ENCODE data around the gene BCAP29.
"Not testable (repeated sequence)": the region's sequence is repeated elsewhere in the genome, so short reads cannot be mapped to it uniquely, and the experiment has no call there.

BCAP29 gene

DNA sequence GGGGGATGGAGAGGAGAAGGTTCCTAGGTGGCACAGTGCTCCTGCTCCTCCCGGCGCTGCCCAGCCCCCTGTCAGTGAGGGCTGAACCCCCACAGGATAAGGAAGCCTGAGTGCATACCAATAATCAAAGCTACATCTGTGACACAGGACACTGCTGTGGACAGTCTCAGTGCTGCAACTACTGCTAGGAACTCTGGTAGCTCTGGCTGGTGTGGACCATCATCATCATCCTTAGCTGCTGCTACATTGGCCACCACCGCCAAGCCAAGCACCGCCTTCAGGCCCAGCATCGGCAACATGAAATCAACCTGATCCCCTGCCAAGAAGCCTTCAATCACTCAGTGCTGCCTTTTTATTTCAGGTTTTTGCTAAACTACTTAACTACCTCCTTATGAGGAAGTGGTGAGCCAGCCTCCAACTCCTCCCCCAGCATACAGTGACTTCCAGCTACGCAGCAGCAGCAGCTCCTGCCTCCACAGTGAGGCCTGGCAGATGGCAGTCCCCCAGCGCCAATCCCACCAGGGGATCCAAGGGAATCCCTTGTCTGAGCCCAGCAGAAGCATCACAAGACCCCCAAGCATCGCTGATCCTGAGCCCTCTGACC, 48.5 kb downstream of the BCAP29 start:
- no peak for DNase-seq

DNA sequence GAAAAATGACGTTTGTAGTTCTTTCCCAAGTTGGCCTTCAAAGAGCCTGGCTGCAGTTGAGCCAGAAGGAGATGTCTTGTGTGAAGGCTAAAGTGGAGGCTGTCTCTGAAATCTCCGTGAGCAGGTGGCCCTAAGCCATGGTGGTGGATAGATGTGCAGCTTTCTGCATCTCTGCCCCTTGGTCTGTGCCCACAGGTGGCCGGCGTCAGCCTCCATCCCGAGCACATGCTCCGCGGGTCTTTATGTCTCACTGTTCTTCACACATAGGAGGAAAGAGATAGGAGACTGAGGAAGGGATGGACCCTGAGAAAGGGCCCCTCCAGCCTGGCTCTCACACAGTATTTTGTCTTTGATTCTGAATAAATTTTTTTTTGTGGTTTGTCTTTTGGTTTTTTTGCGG, 50.3 kb downstream of the BCAP29 start:
- DNase-seq, result no peak

DNA sequence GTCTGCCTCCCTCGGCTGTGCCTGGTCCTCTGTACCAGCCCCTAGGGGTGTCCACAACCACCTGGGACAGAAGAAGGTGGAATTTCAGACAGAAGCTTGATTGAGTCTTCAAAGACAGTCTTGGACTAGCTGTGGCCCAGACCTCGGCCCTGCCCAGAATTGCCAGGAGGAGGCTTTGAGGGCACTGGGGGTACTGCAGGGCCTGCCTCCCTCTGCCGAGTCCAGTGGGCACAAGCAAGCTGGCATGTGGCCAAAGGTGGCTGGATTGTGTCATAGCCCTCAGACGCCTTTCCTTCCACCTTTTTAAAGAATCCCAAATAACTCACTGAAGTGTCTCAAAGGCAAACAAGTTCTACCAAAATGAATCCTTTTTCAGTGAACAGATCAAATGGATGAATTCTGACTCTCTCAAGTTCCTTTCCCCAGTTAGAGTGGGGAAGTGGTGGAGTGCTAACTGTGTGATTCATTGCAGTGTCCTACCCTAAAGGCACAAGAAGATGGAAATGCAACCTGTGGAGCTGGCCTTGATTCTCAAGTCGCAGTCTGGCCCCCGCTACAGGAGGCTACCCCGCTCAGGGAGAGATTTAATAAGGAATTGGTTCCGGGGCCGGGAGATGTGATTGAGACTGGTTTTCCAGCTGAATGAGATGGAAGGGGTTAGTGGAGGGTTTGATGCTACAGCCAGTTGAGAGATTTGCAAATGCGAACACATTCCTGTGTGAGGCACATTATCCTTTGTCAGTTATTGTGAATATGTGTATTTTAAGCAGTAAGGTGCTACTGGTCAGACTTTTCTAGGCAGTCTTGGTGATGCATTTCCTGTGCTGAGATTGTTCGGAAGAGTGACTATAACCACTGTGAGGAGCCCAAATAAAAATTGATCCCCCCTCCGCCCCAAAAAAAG, 51.8 kb downstream of the BCAP29 start:
- DNase-seq, result no peak

DNA sequence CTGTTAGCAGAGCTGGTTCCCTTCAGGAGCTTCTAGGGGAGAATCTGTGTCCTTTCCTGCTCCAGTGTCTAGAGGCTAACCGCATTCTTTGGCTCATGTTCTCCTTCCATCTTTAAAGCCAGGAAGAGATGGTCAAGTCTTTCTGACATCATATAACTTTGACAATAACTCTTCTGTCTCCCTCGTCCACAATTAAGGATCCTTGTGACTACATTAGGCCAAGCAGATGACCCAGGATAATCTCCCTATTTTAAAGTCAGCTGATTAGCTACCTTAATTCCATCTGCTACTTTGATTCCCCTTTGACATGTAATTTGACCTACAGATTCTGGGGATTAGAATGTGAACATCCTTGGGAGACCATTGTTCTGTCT, 52.4 kb downstream of the BCAP29 start:
- DNase-seq, result no peak

DNA sequence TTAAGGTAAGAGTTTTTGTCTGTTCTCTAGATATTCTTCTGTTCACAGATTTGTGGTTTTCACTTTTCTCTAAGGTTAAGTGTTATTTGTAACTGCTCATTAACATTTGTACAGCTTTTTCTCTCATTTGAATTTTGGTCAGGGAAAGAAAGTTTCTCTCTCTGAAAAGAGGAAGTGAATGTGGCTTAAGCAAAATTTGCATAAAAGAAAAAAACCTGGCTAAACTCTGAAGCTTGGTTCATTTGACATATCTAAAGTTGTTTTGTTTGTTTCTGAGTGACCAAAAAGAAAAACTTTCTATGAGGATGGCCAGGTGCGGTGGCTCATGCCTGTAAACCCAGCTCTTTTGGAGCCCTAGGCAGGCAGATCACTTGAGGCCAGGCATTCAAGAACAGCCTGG, 58.5 kb downstream of the BCAP29 start:
- no peak for DNase-seq

DNA sequence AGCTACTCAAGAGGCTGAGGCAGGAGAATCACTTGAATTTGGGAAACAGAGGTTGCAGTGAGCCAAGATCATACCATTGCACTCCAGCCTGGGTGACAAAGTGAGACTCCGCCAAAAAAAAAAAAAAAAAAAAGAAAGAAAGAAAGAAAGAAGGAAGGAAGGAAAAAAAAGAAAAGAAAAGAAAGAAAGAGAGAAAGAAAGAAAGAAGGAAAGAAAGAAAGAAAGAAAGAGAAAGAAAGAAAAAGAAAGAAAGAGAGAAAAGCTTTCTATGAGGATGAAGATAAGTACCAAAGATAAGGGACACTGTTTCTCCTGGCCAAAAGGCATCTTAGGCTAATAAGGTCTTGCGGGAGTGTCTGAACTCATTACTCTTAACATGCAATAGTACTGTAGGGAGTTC, 59.0 kb downstream of the BCAP29 start:
- not testable (repeated sequence) for DNase-seq

DNA sequence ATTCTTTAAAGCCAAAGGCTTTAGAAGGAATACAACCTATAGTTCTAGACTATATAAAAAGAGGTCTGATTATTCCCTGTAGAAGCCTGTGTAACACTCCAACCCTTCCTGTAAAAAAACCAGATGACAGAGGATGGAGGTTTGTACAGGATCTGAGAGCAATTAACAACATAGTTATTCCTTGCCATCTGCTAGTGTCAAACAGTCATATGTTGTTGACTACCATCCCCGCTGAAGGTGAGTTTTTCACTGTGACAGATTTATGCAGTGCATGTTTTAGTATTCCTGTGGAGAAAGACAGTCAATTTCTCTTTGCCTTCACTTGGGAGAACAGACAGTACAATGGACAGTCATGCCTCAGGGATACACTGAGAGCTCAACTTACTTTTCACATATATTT, 61.6 kb downstream of the BCAP29 start:
- no peak for DNase-seq

DNA sequence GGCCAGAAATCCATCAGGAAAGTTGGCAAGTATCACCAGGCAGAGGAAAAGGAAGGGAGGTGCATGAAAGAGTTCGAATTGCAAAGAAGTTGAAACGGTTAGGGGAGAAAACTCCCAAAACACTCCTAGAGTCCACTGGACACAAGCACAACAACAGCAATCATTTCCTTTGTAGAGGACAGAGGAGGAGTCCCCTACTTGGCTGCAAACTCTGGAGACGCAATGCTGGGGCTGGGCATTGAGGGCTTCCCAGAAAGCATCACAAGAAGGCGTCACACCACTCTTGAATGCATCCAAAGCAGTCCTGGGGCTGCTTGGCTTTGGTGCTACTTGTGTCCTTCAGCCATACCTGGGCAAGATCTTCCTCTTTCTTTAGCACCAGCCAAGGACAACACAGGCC, 62.5 kb downstream of the BCAP29 start:
- DNase-seq, result no peak

DNA sequence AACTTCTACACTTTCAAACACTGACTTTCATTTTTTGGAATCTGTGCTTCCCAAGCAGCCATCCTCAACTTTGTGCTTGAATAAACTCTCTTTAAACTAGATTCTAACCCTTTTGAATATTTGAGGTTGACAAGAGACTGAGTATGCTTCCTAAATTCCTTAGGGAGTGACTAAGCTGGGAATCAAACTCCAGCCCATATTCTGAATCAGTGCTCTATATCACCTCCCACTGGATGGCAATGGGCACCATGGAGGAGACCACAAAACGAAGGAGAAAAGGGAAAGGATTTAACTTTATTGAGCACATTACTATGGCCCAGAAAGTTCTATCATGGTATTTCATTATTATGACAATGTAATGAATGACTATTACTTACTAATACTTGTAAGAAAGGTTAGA, 63.4 kb downstream of the BCAP29 start:
- DNase-seq, result no peak

DNA sequence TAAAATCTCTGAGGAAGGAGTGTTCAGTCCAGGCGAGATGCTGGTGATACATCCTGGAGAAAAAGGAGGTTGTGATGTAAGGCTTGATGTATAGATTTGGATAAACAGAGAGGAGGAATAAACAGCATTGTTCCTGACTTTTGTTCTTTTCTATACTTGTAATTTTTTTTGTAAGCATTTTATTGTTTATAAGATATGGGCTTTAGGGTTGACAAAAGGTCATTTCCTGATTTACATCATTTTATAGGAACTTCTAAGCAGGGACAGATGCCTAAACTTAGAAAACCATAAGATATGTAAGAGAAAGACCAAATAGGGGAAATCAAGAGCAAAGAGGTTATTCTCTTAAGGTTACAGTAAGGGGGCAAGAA, 63.9 kb downstream of the BCAP29 start:
- DNase-seq, result no peak

DNA sequence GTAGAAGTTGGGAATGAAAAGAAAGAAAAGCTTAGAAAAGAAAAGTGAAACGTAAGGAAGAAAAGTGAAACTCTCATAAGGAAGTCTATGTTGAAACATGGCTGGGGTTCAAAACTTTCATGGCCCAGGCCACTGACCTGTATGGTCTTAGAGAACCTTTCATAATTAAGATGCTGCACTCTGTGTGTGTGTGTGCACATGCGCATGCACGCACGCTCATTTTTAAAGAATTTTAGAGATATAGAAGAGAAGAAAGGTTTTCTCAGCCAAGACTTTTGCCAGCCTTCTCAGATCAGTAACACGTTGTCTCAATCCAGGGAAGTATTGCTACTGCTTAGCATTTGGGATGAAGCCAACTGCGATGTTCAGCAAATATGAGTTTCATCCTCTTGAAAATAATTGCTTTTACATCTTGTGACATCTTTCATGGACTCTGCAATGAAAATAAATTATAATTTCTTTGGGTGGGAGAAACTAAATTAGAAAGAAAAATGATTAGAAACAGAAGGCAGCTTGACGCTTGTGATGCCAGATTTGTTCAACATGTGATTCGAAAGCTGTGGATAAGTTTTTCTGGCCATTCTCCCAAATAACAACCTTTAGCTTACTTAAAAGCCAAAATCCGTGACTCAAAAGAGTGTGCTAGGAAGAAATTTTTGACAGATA, 64.4 kb downstream of the BCAP29 start:
- no peak for DNase-seq

DNA sequence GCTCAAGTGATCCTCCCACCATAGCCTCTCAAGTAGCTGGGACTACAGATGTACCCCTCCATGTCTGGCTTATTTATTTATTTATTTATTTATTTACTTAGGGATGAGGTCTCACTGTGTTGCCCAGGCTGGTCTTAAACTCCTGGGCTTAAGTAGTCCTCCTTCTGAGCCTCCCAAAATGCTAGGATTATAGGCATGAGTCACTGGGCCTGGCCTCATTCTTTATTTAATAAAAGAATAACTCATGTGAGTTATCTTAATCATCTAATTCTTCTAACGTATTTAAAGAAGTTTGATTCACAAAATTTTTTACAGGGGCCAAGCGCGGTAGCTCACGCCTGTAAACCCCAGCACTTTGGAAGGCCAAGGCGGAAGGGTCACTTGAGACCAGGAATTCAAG, 72.6 kb downstream of the BCAP29 start:
- DNase-seq, result no peak

DNA sequence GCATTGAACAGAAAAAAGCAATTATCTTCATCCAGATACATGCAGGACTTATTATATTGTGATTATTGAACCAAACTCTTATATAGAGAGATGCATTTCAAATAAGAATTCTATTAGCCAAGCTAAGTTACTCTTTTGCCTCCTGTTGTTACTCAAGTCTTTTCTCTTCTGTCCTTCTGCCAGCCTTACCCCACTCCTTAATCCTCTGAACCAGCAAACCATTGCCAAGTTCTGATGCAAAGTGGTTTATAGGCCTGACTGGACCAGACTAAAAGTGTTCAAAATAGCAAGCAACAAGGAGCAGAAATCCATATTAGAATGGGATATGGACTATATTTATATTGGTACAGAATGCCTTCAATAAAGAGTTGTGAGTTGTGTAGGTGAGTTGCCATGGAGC, 78.4 kb downstream of the BCAP29 start:
- DNase-seq, result no peak

DNA sequence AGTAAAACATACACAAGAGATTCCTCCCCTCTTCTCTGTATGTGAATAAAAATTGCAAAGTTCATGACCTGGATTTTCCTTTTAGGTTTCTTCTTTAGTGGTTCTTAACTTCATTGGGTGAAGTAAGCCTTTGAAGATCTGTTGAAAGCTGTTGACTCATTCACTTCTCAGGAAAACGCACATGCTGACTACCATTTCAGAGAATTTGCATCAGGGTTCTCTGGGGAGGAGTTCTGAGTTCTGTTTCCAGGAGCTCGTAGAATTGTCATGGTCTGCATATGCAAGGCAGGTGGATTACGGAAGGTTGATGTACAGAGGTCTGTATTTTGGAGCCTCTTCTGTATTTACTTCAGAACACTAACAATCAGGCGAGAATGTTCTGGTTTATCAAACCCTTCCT, 79.6 kb downstream of the BCAP29 start:
- no peak for DNase-seq

DNA sequence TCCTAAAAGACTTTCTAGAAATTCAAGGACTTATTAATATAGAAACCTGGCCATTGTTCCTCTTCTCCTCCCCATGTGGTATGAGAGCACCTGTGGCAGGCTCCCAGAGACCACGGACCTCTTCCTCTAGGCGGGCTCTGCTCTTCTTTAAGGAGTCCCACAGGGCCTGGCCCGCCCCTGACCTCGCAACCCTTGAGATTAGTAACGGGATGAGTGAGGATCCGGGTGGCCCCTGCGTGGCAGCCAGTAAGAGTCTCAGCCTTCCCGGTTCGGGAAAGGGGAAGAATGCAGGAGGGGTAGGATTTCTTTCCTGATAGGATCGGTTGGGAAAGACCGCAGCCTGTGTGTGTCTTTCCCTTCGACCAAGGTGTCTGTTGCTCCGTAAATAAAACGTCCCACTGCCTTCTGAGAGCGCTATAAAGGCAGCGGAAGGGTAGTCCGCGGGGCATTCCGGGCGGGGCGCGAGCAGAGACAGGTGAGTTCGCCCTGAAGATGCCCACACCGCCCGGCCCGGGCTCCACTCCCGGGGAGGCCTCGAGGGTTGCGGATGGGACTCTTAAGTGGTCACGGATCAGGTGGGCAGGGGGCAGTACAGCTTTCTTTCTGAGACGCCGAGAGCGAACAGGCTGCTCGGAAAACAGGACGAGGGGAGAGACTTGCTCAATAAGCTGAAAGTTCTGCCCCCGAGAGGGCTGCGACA, 80.5 kb downstream of the BCAP29 start, which contains the start of gene SLC26A4:
Gene SLC26A4 (plus strand): TSS at position 448 of the 700 bp plus-strand sequence. CDS start 814 bp downstream, outside the sequence.
- DNase-seq, result no peak

DNA sequence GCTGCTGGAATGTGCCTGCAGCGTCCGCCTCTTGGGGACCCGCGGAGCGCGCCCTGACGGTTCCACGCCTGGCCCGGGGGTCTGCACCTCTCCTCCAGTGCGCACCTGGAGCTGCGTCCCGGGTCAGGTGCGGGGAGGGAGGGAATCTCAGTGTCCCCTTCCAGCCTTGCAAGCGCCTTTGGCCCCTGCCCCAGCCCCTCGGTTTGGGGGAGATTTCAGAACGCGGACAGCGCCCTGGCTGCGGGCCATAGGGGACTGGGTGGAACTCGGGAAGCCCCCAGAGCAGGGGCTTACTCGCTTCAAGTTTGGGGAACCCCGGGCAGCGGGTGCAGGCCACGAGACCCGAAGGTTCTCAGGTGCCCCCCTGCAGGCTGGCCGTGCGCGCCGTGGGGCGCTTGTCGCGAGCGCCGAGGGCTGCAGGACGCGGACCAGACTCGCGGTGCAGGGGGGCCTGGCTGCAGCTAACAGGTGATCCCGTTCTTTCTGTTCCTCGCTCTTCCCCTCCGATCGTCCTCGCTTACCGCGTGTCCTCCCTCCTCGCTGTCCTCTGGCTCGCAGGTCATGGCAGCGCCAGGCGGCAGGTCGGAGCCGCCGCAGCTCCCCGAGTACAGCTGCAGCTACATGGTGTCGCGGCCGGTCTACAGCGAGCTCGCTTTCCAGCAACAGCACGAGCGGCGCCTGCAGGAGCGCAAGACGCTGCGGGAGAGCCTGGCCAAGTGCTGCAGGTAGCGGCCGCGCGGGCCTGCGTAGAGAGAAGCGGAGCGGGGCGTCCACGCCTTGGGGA, 81.2 kb downstream of the BCAP29 start:
- peak; percentile 63 for DNase-seq

DNA sequence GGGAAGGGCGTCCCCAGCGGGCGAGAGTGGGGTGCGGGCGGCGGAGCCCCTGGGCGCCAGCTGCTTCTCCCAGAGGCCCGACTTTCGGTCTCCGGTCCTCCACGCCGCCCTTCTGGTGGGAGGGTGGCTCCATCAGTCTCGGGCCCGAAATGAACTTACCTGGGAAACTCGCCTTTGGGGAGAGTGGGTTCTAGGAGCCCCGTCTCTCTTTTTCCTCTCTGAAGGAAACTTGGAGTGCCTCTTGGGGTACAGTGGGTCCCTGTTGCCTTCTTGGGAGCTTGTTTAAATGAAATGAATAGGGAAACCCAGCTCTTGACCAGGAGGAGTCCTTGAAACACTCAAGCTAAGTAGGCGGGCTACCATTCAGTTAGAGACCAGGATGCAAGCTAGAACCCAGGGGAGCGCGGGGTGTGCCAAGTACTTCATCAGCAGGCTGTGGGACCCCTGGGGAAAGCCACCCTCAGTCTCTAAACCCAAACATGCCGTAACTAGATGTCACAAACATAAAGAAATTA, 81.9 kb downstream of the BCAP29 start:
- no peak for DNase-seq

DNA sequence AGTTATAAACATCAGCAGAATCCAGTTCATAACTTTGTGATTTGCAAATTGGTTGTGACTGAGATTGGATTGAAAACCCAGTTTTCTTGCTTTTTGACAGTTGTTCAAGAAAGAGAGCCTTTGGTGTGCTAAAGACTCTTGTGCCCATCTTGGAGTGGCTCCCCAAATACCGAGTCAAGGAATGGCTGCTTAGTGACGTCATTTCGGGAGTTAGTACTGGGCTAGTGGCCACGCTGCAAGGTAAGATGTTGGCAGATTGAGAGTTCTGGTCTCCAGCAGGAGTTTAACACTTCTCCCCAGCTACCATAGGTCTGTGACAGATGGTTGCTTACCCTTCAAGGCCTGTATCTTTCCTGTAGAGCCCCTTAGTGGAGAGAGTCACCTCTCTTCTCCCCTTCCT, 83.2 kb downstream of the BCAP29 start:
- DNase-seq, result no peak

DNA sequence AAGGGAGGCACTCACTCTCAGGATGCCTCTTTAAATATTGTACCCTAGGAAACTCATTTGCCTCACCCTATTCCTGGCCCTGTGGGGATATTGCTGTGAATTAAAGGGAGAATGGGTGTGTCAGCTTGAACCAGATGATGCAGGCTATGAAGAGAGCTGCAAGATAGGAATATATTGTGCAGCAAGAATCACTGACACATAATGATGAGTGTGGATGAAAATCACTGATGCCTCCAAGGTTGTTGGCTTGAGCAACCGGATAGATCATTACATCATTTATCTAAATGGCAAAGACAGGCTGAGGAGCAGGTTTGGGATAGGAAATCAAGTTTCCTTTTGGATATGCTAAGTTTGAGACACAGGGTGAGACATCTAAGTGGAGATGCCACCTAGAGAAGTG, 86.7 kb downstream of the BCAP29 start:
- no peak for DNase-seq

DNA sequence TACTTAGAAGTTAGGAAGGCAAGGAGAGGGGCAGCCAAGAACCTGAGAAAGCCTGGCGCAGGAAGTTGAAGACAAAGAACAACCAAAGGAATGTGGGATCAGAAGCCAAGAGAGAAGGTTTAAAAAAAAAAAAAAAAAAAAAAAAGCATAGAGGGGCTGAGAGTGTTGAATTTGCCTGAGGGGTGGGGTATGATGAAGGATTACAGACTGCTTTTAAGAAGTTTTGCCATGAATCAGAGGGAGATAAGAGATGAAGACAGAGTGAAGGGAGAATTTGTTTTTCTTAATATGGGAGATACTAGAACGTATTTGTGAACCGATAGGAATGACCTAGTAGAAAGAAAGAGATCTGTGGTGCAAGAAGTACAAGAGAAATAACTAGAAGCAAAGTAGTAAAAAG, 87.3 kb downstream of the BCAP29 start:
- DNase-seq, result no peak

DNA sequence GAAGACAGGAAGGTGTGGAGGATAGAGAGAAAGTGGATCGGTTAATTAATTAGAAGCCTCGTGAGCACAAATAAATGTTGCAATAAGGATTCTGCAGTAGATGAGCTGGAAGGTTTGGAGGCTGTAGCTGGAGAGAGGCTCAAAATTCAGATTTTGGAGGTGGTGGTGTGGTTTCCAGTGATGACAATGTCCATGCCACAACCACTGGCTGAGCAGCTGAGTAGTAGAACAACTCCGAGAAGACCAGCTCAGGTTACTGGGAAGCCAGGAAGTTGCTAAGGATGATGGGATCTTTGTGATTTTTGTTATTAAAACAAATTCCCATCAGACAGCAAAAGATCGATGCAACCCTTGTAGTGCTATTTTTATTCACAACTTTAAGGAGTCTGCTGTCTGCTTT, 88.2 kb downstream of the BCAP29 start:
- no peak for DNase-seq
